ENCODE results near the gene PARP8.
"Not testable (repeated sequence)": the region's sequence is repeated elsewhere in the genome, so short reads cannot be mapped to it uniquely, and the experiment has no call there.

DNA sequence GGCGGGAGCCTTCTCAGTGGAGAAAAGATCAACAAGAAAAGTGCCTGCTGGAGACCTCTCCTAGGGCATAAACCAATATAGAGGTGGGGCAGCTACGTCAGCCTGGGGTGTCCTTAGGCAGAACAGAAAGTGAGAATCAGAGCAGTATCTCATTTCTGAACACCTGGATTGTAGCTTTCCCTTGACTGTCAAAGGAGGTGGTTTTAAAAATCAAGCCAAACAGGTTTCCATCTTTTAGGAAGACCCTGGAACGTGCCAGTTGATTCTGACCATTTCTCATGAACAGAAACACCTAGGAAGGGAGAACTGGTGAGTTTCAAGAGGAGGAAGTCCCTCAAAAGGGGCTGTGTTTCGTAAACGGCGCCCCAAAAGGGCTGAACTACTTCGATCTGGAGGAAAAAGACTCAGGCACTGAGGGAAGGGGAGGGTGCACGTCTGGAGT lies 655 bp upstream of the PARP8 start:
- TF ChIP-seq POLR2A (IDR thresholded peaks at IDR 0.05; ENCODE audit: low read length); GATA1 (IDR thresholded peaks at IDR 0.05; ENCODE audit: low read depth, low read length): not testable (repeated sequence)
